ENCODE data around the gene ELAC1.
"Not testable (repeated sequence)": the region's sequence is repeated elsewhere in the genome, so short reads cannot be mapped to it uniquely, and the experiment has no call there.

The ELAC1 gene, protein sequence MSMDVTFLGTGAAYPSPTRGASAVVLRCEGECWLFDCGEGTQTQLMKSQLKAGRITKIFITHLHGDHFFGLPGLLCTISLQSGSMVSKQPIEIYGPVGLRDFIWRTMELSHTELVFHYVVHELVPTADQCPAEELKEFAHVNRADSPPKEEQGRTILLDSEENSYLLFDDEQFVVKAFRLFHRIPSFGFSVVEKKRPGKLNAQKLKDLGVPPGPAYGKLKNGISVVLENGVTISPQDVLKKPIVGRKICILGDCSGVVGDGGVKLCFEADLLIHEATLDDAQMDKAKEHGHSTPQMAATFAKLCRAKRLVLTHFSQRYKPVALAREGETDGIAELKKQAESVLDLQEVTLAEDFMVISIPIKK

DNA sequence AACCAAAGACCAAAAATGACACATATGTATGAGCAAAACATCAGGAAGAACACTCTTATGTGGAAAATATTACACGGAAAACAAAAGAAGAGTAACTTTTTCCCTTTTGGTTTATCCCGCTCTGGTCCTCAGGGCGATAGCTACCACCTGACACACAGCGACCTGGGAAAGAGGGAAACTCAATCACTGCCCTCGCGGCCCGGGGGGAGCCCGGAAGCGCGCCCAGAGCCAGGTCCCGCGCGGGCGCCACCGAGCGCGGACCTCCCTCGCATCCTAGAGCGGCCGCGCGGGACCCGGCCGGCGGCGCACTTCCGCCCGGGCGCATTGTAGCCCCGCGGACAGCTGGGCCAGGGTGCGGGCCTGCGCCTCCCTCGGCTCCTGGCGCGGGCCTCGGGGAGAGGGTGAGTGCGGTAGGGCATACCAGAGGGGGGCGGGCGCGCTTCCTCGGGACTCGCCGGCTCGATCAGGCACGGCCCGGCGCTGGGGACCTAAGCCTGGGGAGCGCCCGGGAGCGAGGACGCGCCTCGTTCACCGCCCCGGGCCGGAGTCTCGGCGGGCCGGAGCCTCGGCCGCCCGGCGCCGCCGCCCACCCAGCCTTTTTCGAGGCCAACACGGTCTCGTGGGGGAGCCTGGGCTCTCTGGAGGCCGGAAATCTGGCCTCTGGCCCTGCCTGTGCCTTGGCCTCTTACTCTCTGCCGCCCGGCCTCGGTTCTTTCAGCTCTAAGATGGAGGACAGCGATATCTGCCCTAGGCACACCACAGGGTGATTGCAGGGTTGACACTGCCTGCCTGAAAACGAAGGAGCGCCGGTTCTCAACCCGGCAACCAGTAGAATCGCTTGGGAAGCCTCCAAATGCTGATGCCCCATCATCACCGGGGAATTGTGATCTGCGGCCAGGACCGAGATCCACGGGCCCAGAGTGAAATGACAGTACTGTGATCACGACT is at the start of gene ELAC1:
Gene ELAC1, plus strand, starts transcription at position 327 of the 948 bp plus-strand sequence. CDS start 6,365 bp downstream, outside the sequence.
- DNase-seq, result peak; percentile 62

DNA sequence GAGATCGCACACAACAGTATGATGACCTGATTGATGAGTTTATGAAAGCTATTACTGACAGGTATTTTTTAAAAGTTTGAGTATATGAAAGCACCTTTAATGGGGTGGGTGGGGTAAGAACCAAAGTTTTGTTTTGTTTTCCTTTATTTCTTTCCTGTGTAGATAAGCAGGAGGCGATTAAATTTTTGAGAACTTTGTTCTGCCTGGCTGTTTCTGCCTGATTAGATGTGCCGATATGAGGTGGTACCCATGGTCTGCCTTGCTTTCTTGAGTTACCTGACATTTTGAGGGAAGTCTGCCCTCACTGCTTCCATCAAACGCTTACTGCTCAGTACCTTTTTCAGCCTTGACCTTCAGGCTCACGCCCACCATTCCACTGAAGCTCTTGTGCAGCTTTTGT is 49.7 kb upstream of the ELAC1 start:
- no peak for DNase-seq

DNA sequence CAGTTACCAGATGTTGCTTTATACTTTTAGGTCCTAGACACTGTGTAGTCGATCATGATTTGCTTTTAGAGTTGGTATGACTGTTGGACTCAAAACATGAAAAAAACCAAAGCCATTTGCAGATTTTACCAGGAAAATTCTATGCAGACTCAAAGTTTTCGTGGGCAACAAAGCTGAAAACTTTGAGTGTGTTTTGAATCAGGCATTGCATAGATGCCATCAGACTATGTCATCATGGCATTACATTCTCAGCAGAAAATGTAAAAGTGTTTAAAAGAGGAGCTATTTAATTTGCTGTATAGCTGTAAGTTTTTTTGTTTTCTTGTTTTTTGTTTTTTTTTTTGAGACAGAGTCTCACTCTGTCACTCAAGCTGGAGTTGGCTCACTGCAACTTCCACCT is 43.5 kb upstream of the ELAC1 start:
- no peak for DNase-seq

DNA sequence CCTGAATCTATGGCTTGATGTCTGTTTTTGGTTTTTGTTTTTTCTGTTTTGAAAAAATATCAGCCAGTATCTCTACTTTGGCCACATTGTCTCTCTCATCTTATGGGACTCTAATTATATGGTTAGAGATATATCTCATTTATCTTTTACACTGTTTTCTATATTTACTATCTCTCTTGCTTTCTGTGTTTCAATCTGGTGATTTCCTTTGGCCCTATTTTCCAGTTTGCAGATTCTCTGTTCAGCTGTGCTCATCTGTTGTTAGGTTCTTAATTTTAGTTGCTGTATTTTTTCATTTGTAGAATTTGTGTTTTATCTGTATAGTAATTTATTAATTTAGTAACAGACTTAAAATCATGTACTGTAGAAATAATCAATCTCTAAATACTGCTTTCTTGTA is 41.3 kb upstream of the ELAC1 start:
- no peak for DNase-seq

DNA sequence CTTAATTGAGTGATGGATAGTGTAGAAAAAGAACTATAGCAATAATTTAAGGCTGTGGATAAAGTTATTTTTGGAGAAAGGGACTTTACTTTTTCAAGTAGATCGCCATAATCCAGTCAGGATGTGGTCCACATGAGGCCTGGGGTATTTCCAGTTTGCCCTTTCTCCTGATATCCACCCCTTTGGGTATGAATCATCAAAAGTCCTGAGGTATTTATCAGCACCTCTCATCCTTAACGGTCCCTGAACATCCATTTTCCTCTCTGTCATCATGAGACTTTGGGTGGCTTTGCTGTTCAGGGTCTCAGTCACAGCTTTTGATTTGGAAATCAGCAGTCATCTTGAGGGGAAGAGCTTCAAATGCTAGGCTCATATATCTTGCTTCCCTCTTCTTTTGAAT is 39.3 kb upstream of the ELAC1 start:
- no peak for DNase-seq

DNA sequence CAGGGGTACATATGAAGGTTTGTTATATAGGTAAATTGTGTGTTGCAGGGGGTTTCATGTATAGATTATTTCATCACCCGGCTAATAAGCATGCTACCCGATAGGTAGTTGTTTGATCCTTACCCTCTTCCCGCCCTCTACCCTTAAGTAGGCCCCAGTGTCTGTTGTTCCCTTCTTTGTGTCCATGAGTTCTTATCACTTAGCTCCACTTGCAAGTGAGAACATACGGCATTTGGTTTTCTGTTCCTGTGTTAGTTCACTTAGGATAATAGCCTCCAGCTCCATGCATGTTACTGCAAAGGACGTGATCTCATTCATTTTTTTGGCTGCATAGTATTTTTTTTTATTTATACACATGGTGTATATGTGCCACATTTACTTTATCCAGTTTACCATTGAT is 34.2 kb upstream of the ELAC1 start:
- no peak for DNase-seq

DNA sequence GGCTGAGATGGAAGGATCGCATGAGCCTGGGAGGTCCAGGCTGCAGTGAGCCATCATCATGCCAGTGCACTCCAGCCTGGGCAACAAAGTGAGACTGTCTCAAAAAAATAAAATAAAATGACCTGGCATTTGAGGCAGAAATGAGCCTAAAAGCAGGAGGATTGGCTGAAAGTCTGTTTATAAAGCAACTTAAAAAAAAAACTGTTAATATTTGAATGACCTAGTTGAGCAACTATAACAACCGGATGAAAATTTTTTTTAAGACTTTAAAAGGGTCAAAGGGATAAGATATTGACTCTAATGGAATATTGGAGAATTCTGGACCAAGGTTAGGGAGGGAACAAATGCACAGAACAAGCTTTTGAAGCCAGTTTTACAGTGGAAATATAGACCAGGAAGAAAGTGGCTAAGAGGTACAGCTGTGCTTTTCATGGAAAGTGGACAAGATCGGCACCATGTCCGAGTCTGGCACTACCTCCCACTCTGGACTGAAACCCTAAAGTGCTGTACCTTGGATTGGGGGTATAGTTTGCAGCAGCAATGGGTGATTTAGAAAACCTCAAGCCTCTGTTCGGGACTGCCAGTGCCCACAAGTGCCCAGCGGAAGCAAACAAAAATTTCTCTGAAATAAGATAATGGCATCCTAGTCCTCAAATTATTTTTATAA is 33.2 kb upstream of the ELAC1 start:
- no peak for DNase-seq

DNA sequence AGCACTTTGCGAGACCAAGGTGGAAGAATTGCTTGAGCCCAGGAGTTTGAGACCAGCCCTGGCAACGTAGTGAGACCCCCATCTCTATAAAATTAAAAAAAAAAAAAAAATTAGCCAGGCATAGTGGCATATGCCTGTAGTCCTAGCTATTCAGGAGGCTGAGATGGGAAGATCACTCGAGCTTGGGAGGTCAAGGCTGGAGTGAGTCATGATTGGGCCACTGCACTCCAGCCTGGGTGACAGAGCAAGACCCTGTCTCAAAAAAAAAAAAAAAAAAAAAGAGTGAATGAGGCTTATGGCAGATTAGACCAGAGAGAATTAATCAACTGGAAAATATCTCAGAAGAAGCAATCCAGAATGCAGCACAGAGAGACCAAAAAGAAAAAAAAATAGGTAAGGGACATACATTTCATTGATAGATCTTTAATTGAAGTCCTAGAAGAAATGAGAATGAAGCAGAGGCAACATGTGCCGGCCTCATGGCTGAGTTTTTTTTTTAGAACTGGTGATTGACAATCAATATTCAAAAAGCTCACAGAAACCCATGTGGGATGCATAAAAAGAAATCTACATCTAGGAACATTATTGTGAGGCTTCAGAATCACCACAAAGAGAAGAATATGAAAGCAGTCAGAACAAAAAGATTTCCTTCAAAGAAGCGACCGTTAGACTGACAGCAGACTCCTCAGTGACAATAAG is 32.2 kb upstream of the ELAC1 start:
- no peak for DNase-seq

DNA sequence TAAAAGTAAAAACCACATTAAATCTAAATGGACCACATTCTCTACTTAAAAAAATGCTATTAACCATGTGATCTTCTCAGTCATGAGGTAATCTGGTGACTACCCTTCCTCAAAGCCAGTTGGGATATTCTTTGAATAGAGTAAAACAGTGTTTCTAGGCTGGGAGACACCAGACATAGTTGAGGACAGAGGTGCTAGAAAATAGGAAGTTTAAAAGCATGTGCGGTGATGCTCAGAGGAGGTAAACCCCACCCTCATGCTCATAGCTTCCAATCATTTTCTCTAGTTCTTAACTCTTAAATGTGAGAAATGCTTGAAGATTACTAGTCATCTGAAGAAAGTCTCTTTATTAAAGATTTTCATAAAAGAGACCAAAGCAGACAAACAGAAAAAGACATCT is 30.7 kb upstream of the ELAC1 start:
- no peak for DNase-seq

DNA sequence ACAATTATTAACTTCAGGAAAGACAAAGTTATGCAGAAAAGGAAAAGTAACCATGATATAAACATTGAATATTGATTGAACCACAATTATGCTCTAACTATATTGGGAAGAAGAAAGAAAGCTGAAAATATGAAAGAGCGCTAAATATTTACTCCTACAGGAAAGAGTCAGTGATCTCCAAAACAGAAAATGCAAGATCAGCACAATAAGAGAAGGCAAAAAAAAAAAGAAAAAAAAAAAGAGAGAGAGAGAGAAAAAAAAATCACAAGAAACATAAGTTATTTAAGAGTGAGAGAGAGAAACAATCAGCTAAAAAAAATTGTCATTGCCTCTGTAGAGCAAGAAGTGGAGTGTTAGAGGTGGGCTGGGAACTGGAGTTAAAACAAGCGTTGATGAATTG is 28.9 kb upstream of the ELAC1 start:
- no peak for DNase-seq

DNA sequence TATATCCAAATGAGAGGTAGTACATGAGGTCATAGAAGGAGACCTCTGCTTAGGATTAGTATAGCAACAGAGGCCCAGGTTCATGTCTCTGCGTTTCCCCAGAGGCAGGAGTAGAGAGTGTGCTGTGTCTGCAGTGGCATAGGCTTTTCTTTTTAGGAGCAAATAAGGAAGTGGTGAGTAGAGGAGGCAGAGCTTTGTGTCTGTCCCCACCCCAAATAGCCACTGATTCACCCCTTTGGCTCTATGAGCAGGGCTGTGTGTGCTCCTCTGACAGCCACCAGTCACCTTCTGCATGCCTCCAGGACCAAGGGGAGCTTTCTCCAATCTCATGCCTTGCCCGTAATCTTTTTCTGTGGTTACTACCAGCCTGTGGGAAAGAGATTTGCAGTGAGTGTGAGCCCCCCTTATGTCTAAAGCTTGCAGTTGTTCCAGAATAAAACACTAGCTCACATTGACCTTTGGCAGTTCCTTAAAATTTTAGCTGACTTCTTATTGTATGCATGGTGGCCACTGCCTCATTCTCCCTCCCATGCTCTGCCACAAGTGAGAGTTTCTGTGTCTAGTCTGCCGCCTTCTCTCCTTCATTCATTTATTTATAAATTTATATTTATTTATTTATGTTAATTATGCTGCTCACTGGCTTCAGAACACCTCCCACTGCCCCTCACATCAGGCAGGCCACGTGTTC is 23.5 kb upstream of the ELAC1 start:
- no peak for DNase-seq

DNA sequence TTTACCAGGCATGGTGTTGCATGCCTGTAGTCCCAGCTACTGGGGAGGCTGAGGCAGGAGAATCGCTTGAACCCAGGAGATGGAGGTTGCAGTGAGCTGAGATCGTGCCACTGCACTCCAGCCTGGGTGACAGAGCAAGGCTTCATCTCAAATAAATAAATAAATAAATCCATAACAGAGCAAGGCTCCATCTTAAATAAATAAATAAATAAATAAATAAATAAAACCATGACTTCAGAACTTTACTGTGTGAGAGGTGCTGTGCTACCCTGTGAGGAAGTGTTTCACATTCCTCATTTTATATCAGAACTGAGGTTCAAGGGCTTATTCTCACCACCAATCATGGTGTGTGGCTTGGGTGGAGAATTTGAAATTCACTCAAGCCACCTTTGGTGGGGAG is 21.9 kb upstream of the ELAC1 start:
- DNase-seq, result not testable (repeated sequence)

DNA sequence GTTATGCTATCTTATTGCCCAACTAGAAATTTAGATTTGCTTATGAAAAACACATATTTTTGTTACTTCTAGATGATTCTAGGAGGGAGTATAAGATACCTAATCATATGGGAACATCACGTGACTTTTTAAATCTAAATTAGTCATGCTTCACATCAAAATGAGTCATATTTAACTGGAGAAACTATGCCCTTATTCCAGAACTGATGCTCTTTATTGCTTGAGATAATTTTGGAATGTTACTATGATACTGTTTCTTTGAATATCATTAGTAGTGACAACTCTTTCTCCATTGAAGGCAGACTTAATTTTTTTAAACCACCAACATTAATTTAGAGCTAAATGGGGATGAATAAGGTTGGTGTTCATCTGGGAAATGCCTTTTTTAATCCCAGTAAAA is 19.9 kb upstream of the ELAC1 start:
- DNase-seq, result no peak

DNA sequence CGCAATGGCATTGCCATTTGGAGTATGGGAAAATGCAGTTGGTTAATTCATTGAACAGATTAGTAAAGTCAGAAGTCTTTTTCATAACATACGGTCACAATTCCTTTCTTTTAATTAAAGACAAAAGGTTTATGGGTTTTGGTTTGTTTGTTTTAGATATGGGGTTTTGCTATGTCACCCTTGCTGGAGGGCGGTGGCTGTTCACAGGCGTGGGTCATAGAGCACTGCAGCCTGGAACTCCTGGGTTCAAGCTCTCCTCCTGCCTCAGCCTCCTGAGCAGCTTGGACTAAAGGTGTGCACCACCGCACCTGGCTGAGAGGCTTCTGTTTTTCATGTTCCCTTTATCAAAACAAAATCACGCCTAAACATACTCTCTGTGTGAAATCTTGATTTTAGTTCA is 18.7 kb upstream of the ELAC1 start:
- DNase-seq, result no peak

DNA sequence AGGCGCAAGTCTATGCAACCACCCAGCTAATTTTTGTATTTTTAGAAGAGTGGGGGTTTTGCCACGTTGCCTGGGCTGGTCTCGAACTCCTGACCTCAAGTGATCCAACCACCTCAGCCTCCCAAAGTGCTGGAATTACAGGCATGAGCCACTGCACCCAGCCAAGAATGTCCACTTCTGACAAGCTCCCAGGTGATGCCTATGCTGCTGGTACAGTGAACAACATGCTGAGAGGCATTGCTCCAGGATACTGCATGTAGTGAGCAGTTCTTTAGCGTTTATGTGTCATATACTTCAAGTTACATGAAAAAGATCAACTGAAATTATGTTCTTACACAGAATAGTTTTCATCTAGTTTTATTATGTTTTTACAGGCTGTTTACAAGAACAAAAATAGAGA is 17.2 kb upstream of the ELAC1 start:
- no peak for DNase-seq

DNA sequence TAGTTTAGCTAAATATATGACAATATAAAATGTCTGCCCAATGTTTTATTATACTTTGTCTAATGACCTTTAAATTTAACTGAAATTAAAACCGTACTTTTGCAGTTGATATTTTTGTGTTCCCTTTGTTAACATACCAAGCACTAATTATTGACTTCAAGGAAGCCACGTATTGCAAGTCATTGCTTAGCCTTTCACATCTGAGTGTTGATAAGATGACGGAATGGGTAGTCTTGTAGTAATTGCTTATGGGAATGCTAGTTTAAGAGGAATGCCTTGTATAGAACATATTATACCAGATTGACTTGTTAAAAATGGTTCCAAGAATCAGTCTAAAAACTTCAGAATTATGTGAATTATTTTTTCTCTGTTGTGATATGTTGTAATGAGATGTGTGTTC is 14.0 kb upstream of the ELAC1 start:
- no peak for DNase-seq

DNA sequence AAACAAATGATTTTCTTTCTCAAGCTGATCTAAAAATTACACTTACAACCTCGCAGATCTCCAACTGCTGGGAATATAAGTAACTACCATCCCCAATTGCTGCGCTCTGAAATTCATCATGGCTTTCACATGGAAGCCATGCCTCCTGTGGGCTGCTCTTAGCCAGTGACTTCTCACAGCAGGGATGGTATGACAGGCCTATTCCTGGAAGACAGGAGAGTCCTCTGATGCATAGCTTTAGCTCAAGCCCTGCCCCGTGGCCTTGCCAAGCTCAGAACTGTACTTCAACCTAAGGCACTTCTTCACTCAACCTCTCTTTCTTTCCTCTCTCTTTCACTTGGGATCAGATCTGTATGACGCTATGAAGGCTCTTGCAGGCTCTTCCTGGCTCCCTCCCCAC is 12.6 kb upstream of the ELAC1 start:
- DNase-seq, result no peak

DNA sequence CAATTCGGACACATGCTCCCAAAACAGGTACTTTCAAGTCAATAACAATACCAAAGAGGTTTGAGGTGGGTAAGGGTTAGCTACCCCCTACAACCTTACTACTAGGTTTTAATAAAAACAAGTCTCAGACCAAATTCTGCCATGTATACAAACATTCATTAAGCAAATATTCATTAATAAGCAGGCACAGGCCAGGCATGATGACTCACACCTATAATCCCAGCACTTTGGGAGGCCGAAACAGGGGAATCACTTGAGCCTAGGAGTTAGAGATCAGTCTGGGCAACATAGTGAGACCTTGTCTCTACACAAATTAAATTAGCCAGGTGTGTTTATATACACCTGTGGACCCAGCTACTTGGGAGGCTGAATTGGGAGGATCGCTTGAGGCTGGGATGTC is 11.7 kb upstream of the ELAC1 start:
- DNase-seq, result no peak

DNA sequence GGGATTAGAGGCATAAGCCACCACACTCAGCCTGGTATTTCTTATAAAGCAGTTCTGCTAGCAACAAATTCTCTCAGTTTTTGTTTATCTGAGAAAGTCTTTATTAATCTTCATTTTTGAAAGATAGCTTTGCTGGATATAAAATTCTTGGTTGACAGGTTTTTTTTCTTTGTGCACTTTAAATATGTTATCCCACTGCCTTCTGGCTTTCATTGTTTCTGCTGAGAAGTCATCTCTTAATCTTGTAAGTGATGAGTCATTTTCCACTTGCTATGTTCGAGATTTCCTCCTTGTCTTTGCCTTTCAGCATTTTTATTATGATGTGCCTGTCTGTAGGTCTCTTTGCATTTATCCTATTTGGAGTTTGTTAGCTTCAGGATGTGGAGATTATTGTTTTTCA is 5.9 kb upstream of the ELAC1 start:
- DNase-seq, result no peak

DNA sequence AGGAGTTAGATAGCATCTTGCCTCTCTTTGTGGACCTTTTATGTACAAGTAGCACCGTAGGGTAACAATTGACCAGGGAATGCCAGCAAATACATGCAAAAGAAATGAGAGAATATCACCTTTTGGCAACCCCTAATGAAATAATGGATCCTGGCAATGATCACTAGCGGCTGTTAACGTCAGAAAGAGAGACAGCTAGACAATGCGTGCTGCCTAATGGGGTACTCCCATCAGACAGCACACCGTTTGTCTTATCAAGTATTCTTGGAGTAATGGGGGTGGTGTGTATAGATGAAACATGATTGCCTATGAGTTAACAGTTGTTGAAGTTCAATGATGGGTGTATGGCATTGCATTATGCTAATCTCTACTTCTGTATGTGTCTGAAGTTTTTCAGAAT is 1.6 kb downstream of the ELAC1 start:
- no peak for DNase-seq

DNA sequence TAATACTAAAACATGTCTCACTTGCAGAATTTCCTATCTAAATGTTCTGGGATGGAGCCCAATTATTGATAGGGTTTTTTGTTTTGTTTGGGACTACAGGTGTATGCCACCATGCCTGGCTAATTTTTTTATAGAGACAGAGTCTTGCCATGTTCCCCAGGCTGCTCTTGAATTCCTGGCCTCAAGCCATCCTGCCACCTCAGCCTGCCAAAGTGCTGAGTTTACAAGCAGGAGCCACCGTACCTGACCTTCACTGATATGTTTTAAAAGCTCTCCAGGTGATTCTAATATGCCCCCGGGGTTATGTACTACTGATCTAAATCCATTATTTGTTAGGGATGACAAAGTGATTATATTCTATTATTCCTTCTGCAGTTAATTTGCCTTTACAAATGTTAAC is 2.2 kb downstream of the ELAC1 start:
- peak; percentile 9 for DNase-seq

DNA sequence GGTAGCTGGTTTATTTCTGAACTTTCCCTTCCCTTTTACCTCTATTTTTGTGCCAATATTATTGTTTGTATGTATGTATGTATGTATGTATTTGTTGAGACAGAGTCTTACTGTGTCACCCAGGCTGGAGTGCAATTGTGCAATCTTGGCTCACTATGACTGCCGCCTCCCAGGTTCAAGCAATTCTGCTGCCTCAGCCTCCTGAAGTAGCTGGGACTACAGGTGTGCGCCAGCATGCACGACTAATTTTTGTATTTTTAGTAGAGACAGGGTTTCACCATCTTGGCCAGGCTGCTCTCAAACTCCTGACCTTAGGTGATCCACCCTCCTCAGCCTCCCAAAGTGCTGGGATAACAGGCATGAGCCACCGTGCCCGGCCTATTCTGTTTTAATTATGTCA is 4.6 kb downstream of the ELAC1 start:
- DNase-seq, result not testable (repeated sequence)
